T-helper 22 cell (primary cell): ENCODE results near the gene TAS1R2.

Experiments
- DNase-seq: peaks from one replicate; pipeline ENCODE4 v3.0.0-alpha.2; 2020; ENCODE audit warnings: low read depth

TAS1R2 gene

GRCh38 chr1:18819986-18820790 lies 39.3 kb downstream of the TAS1R2 start:
- no peak for DNase-seq

GRCh38 chr1:18819203-18819602 lies 40.3 kb downstream of the TAS1R2 start:
- no peak for DNase-seq

DNA sequence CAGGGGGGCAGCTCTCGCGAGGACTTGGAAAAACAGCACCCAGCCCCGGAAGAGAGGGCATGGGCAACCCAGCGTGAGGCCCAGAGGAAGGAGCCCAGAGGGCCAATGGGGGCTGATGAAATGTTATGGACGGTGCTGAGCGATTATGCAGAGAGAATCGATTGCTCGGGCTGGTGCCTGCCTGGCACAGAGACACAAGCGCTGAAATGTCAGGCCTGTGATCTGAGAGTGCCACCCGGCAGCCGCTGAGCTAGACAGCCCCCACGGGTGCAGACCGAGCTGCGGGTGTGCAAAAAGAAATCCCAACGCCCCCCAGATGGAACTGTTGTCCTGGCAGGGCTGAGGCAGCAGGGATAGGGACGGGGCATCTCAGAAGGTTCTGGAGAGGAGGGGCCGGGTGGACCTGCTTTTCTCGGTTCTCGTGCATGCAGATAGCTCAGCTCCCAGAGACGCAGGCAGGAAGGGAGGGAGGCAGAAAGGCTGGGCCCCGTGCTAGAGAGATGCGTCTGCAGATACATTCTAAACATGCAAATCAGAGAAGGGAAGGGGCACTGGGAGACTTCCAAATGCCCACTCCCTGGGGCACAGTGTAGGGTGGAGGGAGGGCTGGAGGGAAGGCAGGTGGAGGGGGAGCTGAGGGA lies 41.5 kb downstream of the TAS1R2 start:
- DNase-seq, result no peak

GRCh38 chr1:18817316-18817715 lies 42.1 kb downstream of the TAS1R2 start:
- no peak for DNase-seq

DNA sequence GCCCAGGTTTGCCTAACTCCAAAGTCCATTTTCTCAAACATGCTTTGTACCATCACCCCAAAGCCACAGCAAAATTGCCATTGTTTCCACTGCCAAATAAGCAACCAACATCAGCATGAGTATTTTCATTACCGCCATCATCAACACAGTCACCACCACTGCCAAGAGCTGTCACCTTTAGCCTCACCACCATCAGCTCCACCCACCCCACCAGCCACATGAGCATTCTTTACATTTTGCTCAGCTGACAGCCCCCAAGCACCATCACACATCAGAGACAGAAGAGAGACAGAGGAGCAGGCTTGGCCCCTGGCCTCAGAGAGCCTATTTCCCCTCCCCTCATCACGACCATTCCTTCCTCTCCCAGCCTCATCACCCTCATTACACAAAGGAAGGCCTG lies 42.7 kb downstream of the TAS1R2 start:
- no peak for DNase-seq

GRCh38 chr1:18814874-18815531 lies 44.5 kb downstream of the TAS1R2 start:
- no peak for DNase-seq

- no peak for DNase-seq
Measured at GRCh38 chr1:18814425-18814824, 45.0 kb downstream of the TAS1R2 start.

GRCh38 chr1:18812453-18812939 lies 47.0 kb downstream of the TAS1R2 start:
- no peak for DNase-seq

GRCh38 chr1:18811733-18812452 lies 47.6 kb downstream of the TAS1R2 start:
- no peak for DNase-seq

DNA sequence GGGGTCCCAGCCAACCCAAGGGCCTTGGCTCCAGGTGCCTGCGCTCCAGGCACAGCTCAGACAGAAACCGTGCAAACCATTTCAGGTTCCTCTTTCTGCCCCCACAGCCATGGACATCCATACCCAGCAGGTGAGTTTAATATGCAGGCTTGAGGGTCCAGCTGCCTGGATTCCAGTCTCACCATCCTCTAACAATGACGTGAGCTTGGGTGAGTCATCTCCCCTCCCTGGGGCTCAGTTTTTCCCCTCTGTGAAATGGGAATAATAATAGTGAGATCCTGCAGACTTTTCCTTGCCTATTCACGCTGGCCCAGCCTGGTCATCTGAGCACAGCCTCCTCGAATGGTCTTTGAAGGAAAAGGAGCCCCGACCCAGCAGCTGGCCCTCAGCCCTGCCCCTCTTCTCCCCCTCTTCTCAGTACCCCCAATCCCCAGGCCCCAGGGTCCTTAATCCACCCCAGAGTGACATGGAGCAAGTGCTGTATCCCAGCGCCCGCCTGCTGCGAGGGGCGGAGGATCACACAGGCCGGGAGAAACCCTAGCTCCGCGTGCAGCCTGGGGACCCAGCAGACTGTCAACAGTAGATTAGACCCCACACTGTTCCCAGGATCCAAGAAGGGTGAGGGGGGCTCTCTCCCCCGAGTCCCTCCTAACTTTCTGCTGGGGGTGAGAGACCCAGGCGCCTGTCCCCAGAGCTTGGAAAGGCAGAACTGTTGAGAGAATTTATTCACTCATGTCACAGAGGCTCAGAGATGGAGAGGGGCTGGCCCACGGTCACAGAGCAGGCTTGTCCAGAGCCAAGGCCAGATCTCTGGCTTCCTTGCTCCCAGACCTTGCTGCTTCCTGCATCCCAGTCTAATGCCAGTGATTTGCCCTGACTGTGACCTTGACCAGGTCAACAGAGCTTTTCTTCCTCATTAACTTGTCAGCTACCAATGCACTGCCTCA lies 49.2 kb downstream of the TAS1R2 start:
- no peak for DNase-seq

- DNase-seq, result no peak
Measured at GRCh38 chr1:18808550-18808949, 50.9 kb downstream of the TAS1R2 start.

DNA sequence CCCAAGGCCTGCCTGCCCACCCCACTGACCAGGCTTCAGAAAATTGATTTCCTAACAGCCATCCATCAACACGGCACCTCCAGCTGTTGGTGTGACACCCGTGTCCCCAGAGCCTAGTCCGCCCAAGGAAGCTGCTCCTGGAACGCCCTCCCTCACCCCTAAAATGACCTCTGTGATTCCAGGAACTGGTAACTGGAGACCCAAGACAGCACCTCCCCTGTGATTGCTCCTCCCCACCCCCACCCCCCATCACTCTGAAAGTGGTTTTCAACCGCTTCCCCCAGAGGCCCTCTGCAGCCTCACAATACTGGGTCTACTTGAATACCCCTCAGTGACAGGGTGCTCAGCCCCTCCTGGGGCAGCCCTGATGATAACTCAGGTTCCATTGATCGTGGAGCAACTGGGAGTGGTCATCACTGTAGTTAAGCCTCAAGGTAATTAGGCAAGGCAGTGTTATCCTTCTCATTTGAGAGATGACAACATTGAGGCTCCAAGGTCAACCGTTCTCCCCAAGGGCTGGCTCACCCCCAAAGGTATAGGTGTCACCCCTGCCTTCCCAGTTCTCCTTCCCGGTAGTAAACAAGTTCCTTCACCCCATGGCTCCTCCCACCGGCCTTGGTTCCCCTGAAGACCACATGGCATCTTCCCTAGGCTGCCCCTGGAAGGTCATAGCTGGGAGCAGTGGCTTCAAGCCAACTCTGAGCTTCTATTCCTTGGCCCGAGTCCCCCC lies 52.0 kb downstream of the TAS1R2 start:
- no peak for DNase-seq

DNA sequence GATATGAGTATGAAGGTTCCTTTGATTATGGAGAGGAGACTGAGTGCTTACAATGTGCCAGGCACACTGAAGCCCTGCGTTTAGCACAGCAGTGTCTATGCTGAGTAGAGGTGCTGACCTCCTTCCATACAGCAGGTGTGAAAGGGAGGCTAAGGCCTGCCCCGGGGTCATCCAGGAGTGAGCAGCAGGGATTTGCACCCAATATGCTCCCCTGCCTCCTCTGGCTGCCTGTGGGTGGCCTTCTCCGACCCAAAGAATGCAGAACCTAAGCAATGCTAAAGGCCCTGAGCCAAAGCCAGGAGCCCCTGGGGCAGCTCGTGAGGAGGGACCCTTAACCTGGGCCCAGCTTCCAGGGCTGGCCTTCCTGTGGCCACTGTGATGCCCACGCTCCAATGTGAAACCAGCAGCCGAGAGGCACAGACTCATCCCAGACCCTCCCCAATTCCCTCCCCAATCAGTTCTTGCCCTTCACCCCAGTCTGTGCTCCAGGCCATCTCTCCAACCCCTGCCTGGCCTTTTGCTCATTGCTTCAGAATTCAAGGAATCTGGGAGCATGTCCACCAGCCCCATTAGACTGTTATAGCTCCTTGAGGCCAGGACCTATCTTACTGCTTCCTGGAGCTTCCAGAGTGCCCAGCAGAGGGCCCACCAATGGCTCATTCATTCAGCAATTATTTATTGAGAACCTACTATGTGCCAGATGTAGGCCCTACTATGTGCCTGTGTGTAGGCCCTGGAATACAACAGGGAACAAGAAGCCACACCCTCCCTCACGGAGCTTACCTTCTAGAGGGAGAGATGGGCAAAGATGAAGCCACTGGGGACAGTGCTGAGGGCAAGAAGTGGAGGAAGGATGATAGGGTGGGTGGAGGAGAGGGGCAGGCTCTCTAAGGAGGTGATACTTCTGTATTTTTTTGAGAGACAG lies 53.3 kb downstream of the TAS1R2 start:
- DNase-seq, result no peak

DNA sequence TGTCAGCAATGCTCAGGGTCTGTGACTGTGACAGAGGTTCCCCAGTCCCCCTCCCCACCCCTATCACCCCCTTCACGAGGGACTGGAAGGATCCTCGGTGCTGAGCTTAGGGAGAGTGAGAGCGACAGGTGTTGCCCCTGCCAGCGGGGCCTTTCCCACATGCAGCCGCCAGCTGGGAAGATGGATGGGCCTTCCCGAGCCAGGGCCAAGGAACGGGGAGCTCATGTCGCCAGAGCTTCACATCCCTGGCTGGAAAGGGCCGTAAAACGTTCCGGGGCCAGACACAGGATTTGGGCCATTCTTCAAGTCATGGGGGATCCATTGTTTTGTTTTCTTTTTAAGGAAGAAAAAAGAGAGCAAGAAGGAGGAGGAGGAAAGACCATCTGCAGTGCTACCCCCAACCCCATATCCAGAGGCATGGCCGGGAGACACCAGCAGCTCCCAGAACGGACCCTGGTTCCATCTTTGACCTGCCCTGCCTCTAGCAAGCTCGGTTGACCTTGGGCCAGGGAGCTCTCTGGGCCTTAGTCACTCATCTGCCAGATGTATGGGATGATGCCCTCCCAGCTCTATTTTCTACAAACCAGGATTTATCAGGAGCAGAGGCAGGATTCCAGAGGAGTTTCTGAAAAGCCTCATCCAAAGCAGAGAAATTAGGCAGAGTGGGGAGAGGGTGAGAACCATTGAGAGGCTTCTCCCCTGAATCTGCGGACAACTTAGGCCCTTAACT lies 54.1 kb downstream of the TAS1R2 start:
- no peak for DNase-seq

DNA sequence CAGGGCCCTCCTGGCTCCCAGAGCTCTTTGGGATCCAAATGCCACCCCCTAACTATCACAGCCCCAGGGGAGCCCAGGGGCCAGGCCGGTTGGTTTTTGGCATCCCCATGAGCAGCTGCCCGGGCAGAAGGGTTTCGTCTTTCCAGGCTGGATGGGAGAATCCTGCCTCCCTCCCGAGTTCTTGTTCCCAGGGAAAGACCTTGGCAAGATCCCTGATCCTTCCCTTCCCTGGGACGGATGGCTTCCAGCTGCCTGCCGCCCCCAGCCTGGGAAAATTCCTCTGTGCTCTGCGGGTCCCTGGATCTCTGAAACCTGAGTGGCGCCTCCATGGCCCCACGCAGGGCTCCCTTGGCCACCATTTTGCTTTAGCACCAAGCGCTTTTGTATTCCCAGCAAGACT lies 55.6 kb downstream of the TAS1R2 start:
- no peak for DNase-seq

GRCh38 chr1:18803151-18803791 lies 56.2 kb downstream of the TAS1R2 start:
- DNase-seq, result no peak

DNA sequence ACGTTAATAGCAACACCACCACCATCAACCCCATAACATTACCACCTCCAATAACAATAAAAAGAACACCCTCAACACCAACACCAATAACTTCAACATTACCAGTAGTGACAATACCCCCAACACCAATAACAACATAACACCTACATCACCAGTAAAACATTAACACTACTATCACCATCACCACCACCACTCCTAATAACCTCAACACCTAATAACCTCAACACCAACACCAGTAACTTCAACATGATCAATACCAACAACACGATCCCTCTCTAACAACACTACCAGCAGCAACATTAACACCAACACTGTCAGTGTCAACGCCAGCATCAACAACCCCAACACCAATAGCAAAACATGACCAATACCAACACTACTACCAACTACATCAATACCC lies 57.2 kb downstream of the TAS1R2 start:
- no peak for DNase-seq

- DNase-seq, result no peak
Measured at GRCh38 chr1:18800258-18800657, 59.2 kb downstream of the TAS1R2 start.
